DND-41 (cell line): Measurements from ENCODE around the gene NT5E.

Experiments used
- ATAC-seq: fragments of 200-7000 bp; cut with Tn5 transposase; 3 replicates; pipeline ENCODE4 v1.9.1; 2021; ENCODE audit warnings: low read depth; ENCODE audit not compliant: insufficient read depth
- DNase-seq: peaks from one replicate; pipeline ENCODE4 v3.0.0-alpha.2; 2020
- H2AFZ ChIP-seq: 2 replicates; pipeline ENCODE4 v1.6.0; 2012; ENCODE audit warnings: low read depth, low read length
- H3K27ac ChIP-seq: 2 replicates; pipeline ENCODE4 v1.5.1; 2012; ENCODE audit warnings: low read length, inconsistent platforms
- H3K27me3 ChIP-seq: fragments of 200-600 bp; sonication (generic); 2 replicates; pipeline ENCODE4 v1.6.0; 2012; ENCODE audit warnings: low read length, mild to moderate bottlenecking, inconsistent platforms; ENCODE audit not compliant: insufficient read depth, poor library complexity
- H3K36me3 ChIP-seq: 2 replicates; pipeline ENCODE4 v1.5.1; 2012; ENCODE audit warnings: low read length, inconsistent platforms; ENCODE audit not compliant: insufficient read depth
- H3K4me1 ChIP-seq: 2 replicates; pipeline ENCODE4 v1.5.1; 2012; ENCODE audit warnings: mild to moderate bottlenecking, low read length; ENCODE audit not compliant: insufficient read depth
- H3K4me2 ChIP-seq: 2 replicates; pipeline ENCODE4 v1.6.0; 2012; ENCODE audit warnings: mild to moderate bottlenecking, moderate library complexity, low read length, inconsistent platforms; ENCODE audit not compliant: insufficient read depth
- H3K4me3 ChIP-seq, 2 experiments: fragments of 200-600 bp in 1 of 2; shearing (Covaris generic) in 1 of 2; 2 replicates each; pipeline ENCODE4 v1.5.1; 2012 to 2016; ENCODE audit warnings: inconsistent platforms in 2 of 2, low read length in 2 of 2, mild to moderate bottlenecking in 2 of 2, low read depth in 1 of 2, moderate library complexity in 1 of 2
- H3K79me2 ChIP-seq: 2 replicates; pipeline ENCODE4 v1.6.0; 2012; ENCODE audit warnings: low read length, inconsistent platforms; ENCODE audit not compliant: insufficient read depth
- H3K9ac ChIP-seq: 2 replicates; pipeline ENCODE4 v1.6.0; 2012; ENCODE audit warnings: low read depth, mild to moderate bottlenecking, inconsistent platforms, low read length, moderate library complexity
- H3K9me3 ChIP-seq: 2 replicates; pipeline ENCODE4 v1.5.1; 2012; ENCODE audit warnings: low read length, moderate library complexity, mild to moderate bottlenecking, inconsistent platforms; ENCODE audit not compliant: insufficient read depth, severe bottlenecking
- H4K20me1 ChIP-seq: 2 replicates; pipeline ENCODE4 v1.6.0; 2012; ENCODE audit warnings: low read length; ENCODE audit not compliant: insufficient read depth
- EZH2 ChIP-seq: IDR thresholded peaks from 3 replicates; pipeline ENCODE4 v1.6.1; 2012; ENCODE audit warnings: borderline replicate concordance, low read depth, mild to moderate bottlenecking, moderate library complexity, low read length, inconsistent platforms; ENCODE audit not compliant: severe bottlenecking
- TF ChIP-seq, protein P1 (sequence below): IDR thresholded peaks from 2 replicates; pipeline ENCODE4 v1.5.1; 2012; ENCODE audit warnings: borderline replicate concordance, low read length, moderate library complexity, mild to moderate bottlenecking; ENCODE audit not compliant: poor library complexity, severe bottlenecking; ENCODE audit errors: extremely low read depth

The NT5E gene

DNA sequence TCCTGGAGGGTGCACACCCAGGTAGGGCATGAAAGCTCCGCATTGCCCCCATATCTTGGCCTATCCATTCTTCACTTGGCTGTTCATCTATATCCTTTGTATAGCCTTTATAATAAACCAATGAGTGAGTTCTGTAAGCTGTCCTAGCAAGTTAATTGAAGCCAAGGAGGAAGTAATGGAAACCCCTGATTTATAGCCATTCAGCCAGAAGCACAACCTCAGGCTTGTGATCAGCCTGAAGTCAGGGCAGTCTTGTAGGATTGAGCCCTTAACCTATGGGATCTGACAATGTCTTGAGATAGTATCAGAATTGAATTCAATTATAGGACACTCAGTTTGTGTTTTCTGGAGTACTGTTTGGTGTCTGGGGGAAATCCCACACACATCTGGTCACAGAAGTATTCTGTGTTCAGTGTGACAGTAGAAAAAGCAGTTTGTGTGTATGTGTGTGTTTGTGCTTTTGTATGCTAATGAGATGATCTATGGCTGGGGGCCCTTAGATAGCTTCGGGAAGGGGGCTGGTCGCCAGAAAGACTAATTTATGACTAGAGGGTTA lies 5.7 kb downstream of the NT5E start:
- no peak for TF ChIP-seq EZH2
- TF ChIP-seq, protein P1, sequence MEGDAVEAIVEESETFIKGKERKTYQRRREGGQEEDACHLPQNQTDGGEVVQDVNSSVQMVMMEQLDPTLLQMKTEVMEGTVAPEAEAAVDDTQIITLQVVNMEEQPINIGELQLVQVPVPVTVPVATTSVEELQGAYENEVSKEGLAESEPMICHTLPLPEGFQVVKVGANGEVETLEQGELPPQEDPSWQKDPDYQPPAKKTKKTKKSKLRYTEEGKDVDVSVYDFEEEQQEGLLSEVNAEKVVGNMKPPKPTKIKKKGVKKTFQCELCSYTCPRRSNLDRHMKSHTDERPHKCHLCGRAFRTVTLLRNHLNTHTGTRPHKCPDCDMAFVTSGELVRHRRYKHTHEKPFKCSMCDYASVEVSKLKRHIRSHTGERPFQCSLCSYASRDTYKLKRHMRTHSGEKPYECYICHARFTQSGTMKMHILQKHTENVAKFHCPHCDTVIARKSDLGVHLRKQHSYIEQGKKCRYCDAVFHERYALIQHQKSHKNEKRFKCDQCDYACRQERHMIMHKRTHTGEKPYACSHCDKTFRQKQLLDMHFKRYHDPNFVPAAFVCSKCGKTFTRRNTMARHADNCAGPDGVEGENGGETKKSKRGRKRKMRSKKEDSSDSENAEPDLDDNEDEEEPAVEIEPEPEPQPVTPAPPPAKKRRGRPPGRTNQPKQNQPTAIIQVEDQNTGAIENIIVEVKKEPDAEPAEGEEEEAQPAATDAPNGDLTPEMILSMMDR, result no peak
- H3K9ac ChIP-seq, result no peak overlapping the region
- DNase-seq (no peak), ATAC-seq (no peak)
- H3K36me3 ChIP-seq, result no peaks in the 10 kb centered on the region
- H3K27me3 ChIP-seq, result peaks cover 4% of the 10 kb centered on the region
- H2AFZ ChIP-seq, result no peak overlapping the region
- H3K4me1 ChIP-seq, result 0 out of 2 replicates have a peak, but pooled peaks cover 2% of the 10 kb centered on the region
- H4K20me1 ChIP-seq, result no peaks in the 10 kb centered on the region
- no peaks in the 10 kb centered on the region for H3K79me2 ChIP-seq
- H3K4me3 ChIP-seq, result no peak overlapping the region
- H3K27ac ChIP-seq, result no peak overlapping the region
- H3K4me2 ChIP-seq, result no peak overlapping the region
- no peaks in the 10 kb centered on the region for H3K9me3 ChIP-seq

DNA sequence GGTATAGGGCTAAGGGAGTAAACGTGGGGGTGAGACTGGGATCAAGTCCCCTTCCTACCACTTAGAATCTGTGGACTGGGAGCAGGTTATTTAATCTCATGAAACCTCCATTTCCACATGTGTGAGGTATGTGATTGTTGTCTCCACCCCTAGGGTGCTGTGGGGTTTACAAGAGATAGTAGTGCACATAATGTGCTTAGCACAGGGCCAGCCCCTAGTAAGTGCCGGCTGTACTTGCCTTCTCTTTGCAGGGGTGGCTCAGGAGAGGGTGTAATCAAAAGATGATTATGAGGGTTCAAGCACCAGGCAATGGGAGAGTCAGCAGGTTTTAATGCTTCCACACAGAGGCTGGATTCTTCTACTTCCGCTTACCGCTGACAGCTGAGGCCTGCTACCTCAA lies 6.9 kb downstream of the NT5E start:
- H3K27me3 ChIP-seq, result peaks cover 4% of the 10 kb centered on the region
- no peak overlapping the region for H3K4me3 ChIP-seq
- no peak for DNase-seq
- no peaks in the 10 kb centered on the region for H3K9me3 ChIP-seq
- H3K79me2 ChIP-seq, result no peaks in the 10 kb centered on the region
- no peak overlapping the region for H3K9ac ChIP-seq
- H3K4me2 ChIP-seq, result no peak overlapping the region
- H4K20me1 ChIP-seq, result no peaks in the 10 kb centered on the region
- TF ChIP-seq, protein P1, result no peak
- TF ChIP-seq EZH2, result no peak
- ATAC-seq, result no peak
- no peaks in the 10 kb centered on the region for H3K36me3 ChIP-seq
- H3K4me1 ChIP-seq, result peaks cover 13% of the 10 kb centered on the region
- H2AFZ ChIP-seq, result no peak overlapping the region
- no peak overlapping the region for H3K27ac ChIP-seq

DNA sequence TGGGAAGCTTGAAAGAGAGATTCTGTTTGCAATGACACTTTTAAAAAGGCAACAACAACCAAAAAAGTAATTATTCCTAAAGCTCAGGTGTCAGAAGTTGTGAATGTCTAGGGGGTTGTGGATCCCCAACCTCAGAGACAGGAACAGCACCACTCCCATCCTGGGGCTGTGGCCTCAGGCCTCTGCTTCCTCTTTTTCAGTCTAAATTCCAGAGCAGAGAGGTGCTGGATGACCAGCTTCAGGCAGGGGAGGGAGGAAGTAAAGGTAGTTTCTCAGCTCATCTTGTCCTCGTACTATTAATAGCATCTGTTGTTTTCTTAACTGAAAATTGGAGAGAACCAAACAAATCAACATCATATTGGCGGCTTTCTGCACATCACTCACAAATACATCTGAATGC lies 8.3 kb downstream of the NT5E start:
- TF ChIP-seq EZH2, result no peak
- TF ChIP-seq, protein P1, result no peak
- H4K20me1 ChIP-seq, result no peaks in the 10 kb centered on the region
- no peak overlapping the region for H2AFZ ChIP-seq
- H3K9ac ChIP-seq, result no peak overlapping the region
- no peak overlapping the region for H3K4me3 ChIP-seq
- peaks cover 4% of the 10 kb centered on the region for H3K27me3 ChIP-seq
- DNase-seq (no peak), ATAC-seq (no peak)
- no peak overlapping the region for H3K4me2 ChIP-seq
- no peaks in the 10 kb centered on the region for H3K9me3 ChIP-seq
- H3K4me1 ChIP-seq, result peaks cover 17% of the 10 kb centered on the region
- no peaks in the 10 kb centered on the region for H3K79me2 ChIP-seq
- no peaks in the 10 kb centered on the region for H3K36me3 ChIP-seq
- no peak overlapping the region for H3K27ac ChIP-seq

DNA sequence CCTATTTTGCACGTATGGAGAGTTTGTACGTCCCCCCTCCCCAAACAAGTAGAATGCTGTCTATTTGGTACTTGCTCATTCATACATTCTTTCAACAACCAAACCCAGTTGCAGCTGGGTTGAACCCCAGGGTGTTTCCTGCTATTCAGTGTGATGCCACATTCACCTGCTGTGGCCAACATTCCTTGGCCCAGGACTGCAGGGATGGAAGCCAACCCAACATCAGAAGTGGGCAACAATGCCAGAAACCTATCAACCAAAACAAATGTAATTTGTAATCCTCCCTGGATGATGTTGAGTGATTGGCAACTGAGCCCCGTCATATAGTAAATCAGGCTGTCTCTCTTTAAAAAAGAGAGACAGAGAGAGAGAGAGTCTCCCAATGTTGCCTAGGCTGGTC lies 8.9 kb downstream of the NT5E start:
- H2AFZ ChIP-seq, result no peak overlapping the region
- DNase-seq, result no peak
- H3K4me1 ChIP-seq, result peaks cover 17% of the 10 kb centered on the region
- H3K9me3 ChIP-seq, result no peaks in the 10 kb centered on the region
- no peak overlapping the region for H3K9ac ChIP-seq
- H3K27me3 ChIP-seq, result peaks cover 4% of the 10 kb centered on the region
- H3K36me3 ChIP-seq, result no peaks in the 10 kb centered on the region
- ATAC-seq, result no peak
- no peak overlapping the region for H3K4me3 ChIP-seq
- H3K4me2 ChIP-seq, result no peak overlapping the region
- no peaks in the 10 kb centered on the region for H4K20me1 ChIP-seq
- TF ChIP-seq, protein P1, result no peak
- no peak for TF ChIP-seq EZH2
- H3K79me2 ChIP-seq, result no peaks in the 10 kb centered on the region
- no peak overlapping the region for H3K27ac ChIP-seq
